Upper lobe of right lung (tissue), 1 donor: Measurements from ENCODE around the gene FAM174B. TPM values are rescaled to one million over a fixed set of nuclear protein-coding genes. Genes with fewer than 3 reads are reported as not detected.

ENCODE experiments used
- ATAC-seq: fragments of 200-7000 bp; cut with Tn5 transposase; one replicate; pipeline ENCODE4 v1.9.1; 2020; ENCODE audit warnings: mild to moderate bottlenecking, moderate library complexity
- DNase-seq: peaks from one replicate; pipeline ENCODE4 v3.0.0-alpha.2; 2020
- H3K27ac ChIP-seq: fragments of 200-600 bp; one replicate; pipeline ENCODE4 v1.8.0; 2022
- H3K27me3 ChIP-seq: fragments of 200-600 bp; one replicate; pipeline ENCODE4 v1.8.0; 2022; ENCODE audit warnings: mild to moderate bottlenecking
- H3K36me3 ChIP-seq: fragments of 200-600 bp; one replicate; pipeline ENCODE4 v1.8.0; 2022
- H3K4me1 ChIP-seq: fragments of 200-600 bp; one replicate; pipeline ENCODE4 v1.8.0; 2022
- H3K4me3 ChIP-seq: fragments of 200-600 bp; one replicate; pipeline ENCODE4 v1.8.0; 2022; ENCODE audit warnings: mild to moderate bottlenecking
- H3K9me3 ChIP-seq: fragments of 200-600 bp; one replicate; pipeline ENCODE4 v1.8.0; 2022
- intact Hi-C: fragments of 100-400 bp; cut with DNase I; formaldehyde crosslinking; loops from one replicate; pipeline ENCODE4 v1.11.0; 2022
- total RNA-seq: library from RNA; stranded (reverse); fragmentation: NEBNext Ultra II Directional; extraction: Animal tissue kit (Norgen Biotek cat#: 25700); gene quantifications from one replicate; pipeline ENCODE4 v1.2.1, GENCODE V29; 2021
- TF ChIP-seq, protein P1 (sequence below): fragments of 200-600 bp; IDR thresholded peaks from one replicate; pipeline ENCODE4 v1.8.0; 2022; ENCODE audit warnings: antibody characterized with exemption
- donor health status: DM: no; HTN: yes; CAD: no; lungs with severe emphysema.

Gene FAM174B
- total RNA-seq, 1 donor from 2014 or later = 62.9 TPM

GRCh38 chr15:92687195-92687602 lies 31.6 kb upstream of the FAM174B start:
- ATAC-seq (no peak), DNase-seq (no peak)
- Histone ChIP-seq H3K36me3 (no peaks in the 10 kb centered on the region), H3K4me1 (no peaks in the 10 kb centered on the region), H3K4me3 (no peak overlapping the region), H3K9me3 (no peaks in the 10 kb centered on the region), H3K27ac (no peak overlapping the region), H3K27me3 (no peaks in the 10 kb centered on the region)
- intact Hi-C loops = no loop called here
- TF ChIP-seq, protein P1, sequence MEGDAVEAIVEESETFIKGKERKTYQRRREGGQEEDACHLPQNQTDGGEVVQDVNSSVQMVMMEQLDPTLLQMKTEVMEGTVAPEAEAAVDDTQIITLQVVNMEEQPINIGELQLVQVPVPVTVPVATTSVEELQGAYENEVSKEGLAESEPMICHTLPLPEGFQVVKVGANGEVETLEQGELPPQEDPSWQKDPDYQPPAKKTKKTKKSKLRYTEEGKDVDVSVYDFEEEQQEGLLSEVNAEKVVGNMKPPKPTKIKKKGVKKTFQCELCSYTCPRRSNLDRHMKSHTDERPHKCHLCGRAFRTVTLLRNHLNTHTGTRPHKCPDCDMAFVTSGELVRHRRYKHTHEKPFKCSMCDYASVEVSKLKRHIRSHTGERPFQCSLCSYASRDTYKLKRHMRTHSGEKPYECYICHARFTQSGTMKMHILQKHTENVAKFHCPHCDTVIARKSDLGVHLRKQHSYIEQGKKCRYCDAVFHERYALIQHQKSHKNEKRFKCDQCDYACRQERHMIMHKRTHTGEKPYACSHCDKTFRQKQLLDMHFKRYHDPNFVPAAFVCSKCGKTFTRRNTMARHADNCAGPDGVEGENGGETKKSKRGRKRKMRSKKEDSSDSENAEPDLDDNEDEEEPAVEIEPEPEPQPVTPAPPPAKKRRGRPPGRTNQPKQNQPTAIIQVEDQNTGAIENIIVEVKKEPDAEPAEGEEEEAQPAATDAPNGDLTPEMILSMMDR = no peak

GRCh38 chr15:92683511-92683834 lies 27.9 kb upstream of the FAM174B start:
- no peak for DNase-seq
- intact Hi-C loops = no loop called here

GRCh38 chr15:92682741-92683510 lies 27.4 kb upstream of the FAM174B start:
- peaks cover 7% of the 10 kb centered on the region for H3K4me1 ChIP-seq
- TF ChIP-seq, protein P1 = no peak
- H3K4me3 ChIP-seq = no peak overlapping the region
- no peak for DNase-seq
- no peaks in the 10 kb centered on the region for H3K36me3 ChIP-seq
- no peak overlapping the region for H3K27ac ChIP-seq
- no peaks in the 10 kb centered on the region for H3K27me3 ChIP-seq
- intact Hi-C loops = no loop called here
- no peaks in the 10 kb centered on the region for H3K9me3 ChIP-seq
- peak; percentile 23 for ATAC-seq

More at GRCh38 chr15:92683511-92683834, 27.9 kb upstream of the FAM174B start:
- Histone ChIP-seq H3K9me3 (no peaks in the 10 kb centered on the region), H3K27me3 (no peaks in the 10 kb centered on the region), H3K36me3 (no peaks in the 10 kb centered on the region), H3K4me1 (peaks cover 7% of the 10 kb centered on the region), H3K4me3 (no peak overlapping the region), H3K27ac (no peak overlapping the region)
- peak; percentile 70 for ATAC-seq
- TF ChIP-seq, protein P1 = peak; percentile 42

- H3K27ac ChIP-seq = no peak overlapping the region
- H3K4me3 ChIP-seq = no peak overlapping the region
- intact Hi-C loops = no loop called here
- ATAC-seq = peak; percentile 63
- no peaks in the 10 kb centered on the region for H3K9me3 ChIP-seq
- H3K36me3 ChIP-seq = no peaks in the 10 kb centered on the region
- DNase-seq = no peak
- H3K27me3 ChIP-seq = no peaks in the 10 kb centered on the region
- H3K4me1 ChIP-seq = peaks cover 7% of the 10 kb centered on the region
- TF ChIP-seq, protein P1 = no peak
Measured at GRCh38 chr15:92681141-92681631, 25.6 kb upstream of the FAM174B start.

GRCh38 chr15:92677999-92678398 lies 22.4 kb upstream of the FAM174B start:
- intact Hi-C loops = no loop called here
- Histone ChIP-seq H3K4me1 (peaks cover 7% of the 10 kb centered on the region), H3K27me3 (no peaks in the 10 kb centered on the region), H3K36me3 (no peaks in the 10 kb centered on the region), H3K9me3 (no peaks in the 10 kb centered on the region), H3K4me3 (no peak overlapping the region), H3K27ac (no peak overlapping the region)
- no peak for DNase-seq
- no peak for ATAC-seq
- TF ChIP-seq, protein P1 = no peak
